Prostate gland (tissue), 2 donors: Measurements from ENCODE around the gene CD96.

Experiments used
- CTCF ChIP-seq, 4 experiments: fragments of 200-600 bp in 2 of 4; fragments of 450-650 bp in 2 of 4; sonication (generic) in 2 of 4; IDR thresholded peaks; 1 replicate in 3 of 4; 2 replicates in 1 of 4; pipeline ENCODE4 v1.5.1; 2016 to 2019; ENCODE audit warnings: antibody characterized with exemption in 4 of 4, mild to moderate bottlenecking in 2 of 4, moderate library complexity in 2 of 4
- POLR2A ChIP-seq: fragments of 450-650 bp; IDR thresholded peaks from one replicate; pipeline ENCODE4 v1.6.1; 2016; ENCODE audit warnings: antibody characterized with exemption, mild to moderate bottlenecking
- POLR2AphosphoS5 ChIP-seq: sonication (generic); formaldehyde crosslinking; IDR thresholded peaks from one replicate; pipeline ENCODE4 v1.6.1; 2017; ENCODE audit warnings: antibody characterized with exemption

DNA sequence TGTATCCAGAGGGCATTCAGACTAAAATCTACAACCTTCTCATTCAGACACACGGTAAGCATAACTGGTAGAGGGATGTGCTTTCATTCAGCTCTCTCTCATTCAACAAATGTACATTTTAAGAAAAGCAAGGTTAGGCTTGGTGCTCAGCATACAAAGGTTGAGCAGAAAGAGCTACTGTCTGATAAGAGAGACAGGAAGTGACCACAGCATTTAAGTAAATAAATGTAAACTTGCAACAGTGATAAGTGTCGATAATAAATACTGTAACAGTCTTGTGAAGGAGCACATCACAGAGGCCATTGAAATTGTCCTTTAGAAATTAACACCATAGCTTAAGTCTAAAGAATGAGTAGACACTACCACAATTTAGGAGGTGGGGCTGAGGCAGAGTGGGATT lies 3.4 kb downstream of the CD96 start:
- TF ChIP-seq CTCF (IDR thresholded peaks at IDR 0.05) (no peak), POLR2AphosphoS5 (no peak), POLR2A (no peak)
